ENCODE data around the gene TEAD2.
"Not testable (repeated sequence)": the region's sequence is repeated elsewhere in the genome, so short reads cannot be mapped to it uniquely, and the experiment has no call there.

The TEAD2 gene

DNA sequence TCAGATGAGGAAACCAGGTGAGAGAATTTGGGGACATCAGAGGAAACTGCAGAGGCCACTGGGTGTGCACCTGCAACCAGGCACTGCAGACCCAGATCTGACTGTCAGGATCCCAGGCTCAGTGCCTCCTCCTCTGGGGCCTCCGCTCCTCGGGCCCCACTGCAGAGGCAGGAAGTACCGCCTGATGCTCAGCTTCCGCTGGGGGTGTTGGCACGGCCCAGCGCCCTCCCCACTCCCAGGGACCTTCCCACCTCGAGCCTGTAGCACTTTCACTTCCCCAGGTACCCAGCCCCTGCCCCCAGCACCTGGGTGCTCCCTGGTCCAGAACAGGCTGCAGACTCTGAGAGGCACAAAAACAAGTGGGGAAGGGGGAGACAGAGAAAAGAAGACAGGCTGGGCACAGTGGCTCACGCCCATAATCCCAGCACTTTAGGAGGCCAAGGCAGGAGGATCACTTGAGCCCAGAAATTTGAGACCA is 28.4 kb downstream of the TEAD2 start:
- DNase-seq (ENCODE audit: low read depth in 2 of 2, low spot score in 1 of 2), result peak in 1 of 2 donors; percentile 52

DNA sequence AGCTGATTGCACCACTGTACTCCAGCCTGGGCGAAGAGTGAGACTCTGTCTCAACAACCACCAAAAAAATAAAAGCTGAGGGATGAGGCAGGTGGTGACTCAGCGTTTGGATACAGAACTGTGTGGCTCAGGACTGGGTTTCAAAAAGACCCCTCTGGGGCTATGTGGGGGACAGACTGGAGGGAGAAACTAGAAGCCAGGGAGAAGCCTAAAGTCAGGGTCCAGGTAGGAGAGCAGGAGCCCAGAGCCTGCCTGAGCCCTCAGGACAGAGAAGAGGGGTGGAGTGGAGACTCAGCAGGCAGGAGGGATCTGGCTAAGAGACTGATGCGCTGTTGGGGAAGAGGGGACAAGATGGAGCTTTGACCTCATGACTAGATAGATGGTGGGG is 28.8 kb downstream of the TEAD2 start:
- DNase-seq (ENCODE audit: low read depth in 2 of 2, low spot score in 1 of 2), result no peak

DNA sequence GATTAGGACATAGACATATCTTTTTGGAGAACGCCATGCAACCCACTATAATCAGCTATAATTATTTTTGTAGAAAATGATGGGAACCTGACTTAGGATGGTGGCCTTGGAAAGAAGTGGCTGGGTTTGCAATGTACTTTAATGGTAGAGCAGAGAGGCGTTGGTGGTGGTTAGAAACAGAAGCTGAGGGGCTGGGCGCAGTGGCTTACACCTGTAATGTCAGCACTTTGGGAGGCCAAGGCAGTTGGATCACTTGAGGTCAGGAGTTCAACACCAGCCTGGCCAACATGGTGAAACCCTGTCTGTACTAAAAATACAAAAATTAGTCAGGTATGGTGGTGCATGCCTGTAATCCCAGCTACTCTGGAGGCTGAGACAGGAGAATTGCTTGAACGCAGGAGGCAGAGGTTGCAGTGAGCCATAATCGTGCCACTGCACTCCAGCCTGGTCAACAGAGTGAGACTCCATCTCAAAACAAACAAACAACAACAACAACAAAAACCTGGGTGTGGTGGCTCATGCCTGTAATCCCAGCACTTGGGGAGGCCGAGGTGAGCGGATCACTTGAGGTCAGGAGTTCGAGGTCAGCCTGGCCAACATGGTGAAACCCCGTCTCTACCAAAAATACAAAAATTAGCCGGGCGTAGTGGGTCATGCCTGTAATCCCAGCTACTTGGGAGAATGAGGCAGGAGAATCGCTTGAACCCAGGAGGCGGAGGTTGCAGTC is 29.4 kb downstream of the TEAD2 start:
- not testable (repeated sequence) for DNase-seq (ENCODE audit: low read depth in 2 of 2, low spot score in 1 of 2)

DNA sequence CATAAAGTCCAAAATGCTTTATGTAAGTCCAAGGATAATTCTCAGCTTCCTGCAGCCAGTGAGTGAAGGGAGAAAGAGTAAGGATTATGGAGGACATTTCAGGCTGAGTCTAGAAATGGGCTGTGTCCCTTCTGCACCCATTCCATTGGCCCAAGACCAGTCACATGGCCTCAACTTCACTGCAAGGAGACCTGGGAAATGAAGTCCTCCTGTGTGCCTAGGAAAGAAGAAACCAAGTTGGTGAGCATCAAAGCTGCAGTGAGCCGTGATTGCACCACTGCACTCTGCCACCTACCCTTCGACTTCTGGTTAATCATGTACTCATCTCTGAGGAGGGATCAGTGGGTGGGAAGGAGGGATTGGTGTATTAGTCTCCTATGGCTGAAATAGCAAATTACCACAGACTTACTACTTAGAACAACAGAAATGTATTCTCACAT is 30.6 kb downstream of the TEAD2 start:
- peak in 1 of 2 donors; percentile 18 for DNase-seq (ENCODE audit: low read depth in 2 of 2, low spot score in 1 of 2)

DNA sequence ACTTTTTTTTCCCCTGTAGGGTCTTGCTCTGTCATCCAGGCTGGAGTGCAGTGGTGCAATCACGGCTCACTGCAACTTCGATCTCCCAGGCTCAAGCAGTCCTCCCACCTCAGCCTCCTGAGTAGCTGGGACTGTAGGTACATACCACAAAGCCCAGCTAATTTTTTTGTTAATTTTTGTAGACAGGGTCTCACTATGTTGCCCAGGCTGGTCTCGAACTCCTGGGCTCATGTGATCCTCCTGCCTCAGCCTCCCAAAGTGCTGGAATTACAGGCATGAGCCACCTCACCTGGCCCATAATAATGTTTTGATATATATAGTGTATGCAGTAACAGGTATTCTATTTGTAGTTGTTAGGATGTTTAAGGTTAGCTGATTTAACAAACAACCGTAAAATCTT is 31.0 kb downstream of the TEAD2 start:
- not testable (repeated sequence) for DNase-seq (ENCODE audit: low read depth in 2 of 2, low spot score in 1 of 2)

DNA sequence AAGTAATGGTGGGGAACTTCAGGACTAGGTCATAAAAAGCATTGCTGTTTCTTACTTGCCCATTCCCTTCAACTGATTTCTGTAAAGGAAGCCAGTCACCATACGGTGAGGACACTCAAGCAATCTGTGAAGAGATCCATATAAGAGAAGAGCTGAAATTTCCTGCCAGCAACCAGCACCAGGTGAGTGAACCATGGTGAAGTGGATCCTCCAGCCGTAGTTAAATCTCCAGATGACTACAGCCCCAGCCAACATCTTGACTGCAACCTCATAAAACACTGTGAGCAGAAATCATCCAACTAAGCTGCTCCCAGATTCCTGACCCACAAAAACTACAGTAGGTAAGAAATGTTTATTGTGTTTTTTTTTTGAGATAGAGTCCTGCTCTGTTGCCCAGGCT is 33.5 kb downstream of the TEAD2 start:
- DNase-seq (ENCODE audit: low read depth in 2 of 2, low spot score in 1 of 2), result no peak

DNA sequence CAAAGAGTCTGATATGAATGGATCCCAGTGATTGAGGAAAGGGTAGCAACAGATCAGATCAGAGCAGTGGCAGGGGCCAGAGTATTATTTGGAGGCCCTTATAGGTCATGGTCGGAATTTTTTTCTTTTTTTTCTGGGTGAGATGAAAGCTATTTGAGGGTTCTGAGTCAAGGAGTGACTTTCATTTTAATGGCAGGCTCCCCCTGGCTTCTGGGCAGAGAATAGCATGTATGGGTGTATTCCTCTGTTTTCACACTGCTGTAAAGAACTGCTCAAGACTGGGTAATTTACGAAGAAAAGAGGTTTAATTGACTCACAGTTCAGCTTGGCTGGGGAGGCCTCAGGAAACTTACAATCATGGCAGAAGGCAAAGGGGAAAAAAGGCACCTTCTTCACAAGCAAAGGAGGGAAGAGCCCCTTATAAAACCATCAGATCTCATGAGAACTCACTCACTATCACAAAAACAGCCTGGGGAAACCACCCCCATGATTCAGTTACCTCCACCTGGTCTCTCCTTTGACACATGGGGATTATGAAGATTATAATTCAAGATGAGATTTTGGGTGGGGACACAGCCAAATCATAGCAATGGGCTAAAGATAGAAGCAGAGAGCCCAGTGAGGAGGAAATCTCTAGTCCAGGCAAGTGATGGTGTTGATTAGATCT is 34.2 kb downstream of the TEAD2 start:
- peak in 1 of 2 donors; percentile 13 for DNase-seq (ENCODE audit: low read depth in 2 of 2, low spot score in 1 of 2)

DNA sequence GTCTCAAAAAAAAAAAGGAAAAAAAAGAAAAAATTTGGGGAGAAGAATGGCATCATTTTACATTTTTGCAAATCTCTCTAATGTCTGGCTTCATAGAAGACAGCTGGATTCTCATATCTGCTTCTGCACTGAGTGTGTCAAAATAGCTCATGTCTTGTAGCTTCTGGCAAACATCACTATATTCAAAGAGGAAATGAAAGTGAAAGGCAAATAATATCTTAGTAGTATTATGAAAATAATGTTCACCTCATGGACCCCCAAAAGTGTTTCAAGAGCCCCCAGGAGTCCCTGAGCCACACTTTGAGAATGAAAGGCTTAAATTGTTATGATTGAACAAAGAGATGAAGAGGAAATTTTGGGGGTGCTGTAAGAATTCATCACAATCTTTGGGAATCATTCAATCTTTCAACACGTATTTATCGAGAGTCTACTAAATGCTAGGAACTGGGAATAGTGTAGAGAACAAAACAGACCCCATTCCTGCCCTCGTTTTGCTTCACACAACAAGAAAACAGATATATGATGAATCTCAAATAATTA is 36.0 kb downstream of the TEAD2 start:
- DNase-seq (ENCODE audit: low read depth in 2 of 2, low spot score in 1 of 2), result no peak

DNA sequence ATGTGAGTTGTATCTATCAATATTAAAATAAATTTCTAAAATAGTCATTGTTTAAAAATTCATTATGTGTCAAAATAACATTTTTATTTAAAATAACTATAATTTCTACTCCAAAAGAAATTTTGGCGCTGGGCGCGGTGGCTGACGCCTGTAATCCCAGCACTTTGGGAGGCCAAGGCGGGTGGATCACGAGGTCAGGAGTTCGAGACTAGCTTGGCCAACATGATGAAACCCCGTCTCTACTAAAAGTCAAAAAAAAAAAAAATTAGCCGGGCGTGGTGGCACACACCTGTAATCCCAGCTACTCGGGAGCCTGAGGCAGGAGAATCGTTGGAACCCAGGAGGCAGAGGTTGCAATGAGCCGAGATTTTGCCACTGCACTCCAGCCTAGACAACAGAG is 36.5 kb downstream of the TEAD2 start:
- not testable (repeated sequence) for DNase-seq (ENCODE audit: low read depth in 2 of 2, low spot score in 1 of 2)

DNA sequence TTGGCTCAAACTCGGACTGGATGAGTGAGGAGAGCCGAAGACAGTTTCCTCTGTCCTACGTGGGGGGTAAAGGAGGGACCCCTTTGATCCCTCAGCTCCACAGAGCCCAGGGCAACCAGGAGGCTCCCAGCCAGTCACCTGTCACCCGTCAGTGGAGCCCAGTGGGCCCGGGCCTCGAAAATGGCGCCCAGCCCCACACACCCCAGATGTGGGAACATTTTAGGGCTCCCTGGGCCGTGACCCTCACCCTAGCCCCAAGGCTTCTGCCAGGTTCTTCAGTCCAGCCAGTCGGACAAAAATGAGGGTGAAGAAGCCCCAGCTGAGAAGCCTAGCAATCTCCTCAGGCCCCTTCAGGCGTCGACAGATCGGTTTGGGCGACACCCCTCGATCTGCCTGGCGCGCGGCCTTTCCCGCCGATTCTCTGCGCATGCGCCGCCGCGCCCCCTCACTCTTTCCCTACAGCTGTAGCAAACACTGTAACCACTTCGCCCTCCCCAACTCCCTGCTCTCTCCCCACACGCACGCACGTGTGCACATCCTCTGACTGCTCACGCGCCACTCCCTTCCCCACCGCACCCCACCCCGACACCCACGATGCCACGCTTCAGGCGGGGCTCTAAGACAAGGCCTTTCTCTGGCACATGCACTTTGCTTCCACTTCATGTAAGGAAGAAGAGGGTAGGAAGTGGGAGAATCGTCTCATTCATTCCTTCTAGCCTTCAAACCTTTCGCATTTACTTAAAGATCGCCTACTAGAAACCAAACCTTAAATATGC is 37.2 kb downstream of the TEAD2 start, which contains the start of gene SLC6A16:
TSS of gene SLC6A16 (minus strand) at position 391 of the 776 bp plus-strand sequence. CDS start 13,844 bp downstream, outside the sequence.
- DNase-seq (ENCODE audit: low read depth in 2 of 2, low spot score in 1 of 2), result no peak

DNA sequence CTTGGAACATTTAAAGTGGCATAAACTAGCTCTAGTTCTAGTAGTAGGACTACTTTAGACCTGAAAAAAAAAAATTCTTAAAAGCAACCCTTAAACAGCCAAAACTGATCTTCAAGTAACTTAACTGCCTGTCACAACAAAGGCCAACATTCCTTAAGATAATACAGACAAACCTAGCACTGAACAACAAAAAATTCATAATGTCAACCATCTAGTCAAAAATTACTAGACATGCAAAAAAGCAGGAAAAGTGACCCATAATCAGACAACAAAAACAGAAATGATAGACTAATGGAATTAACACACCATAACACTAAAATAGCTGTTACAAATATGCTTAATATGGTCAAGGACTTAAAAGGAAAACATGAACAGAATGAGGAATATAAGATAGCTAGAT is 43.9 kb downstream of the TEAD2 start:
- no peak for DNase-seq (ENCODE audit: low read depth in 2 of 2, low spot score in 1 of 2)

DNA sequence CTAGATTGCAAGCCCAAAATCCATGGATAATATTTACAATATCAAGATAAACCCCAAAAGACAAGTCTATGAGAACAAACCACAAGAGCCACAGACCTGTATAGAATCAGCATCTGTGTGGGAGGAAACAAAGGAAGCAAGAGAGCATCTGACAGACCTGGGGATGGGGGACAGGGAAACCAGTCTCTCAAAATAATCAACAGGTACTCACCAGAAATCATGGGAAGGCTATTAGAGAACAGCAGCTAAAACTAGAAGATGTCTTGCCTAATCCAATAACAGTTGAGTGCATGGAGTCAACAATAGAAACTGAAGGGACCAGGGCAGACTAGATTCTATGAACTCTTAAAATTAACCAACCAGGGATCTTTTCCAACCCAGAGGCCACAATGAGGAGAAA is 45.9 kb downstream of the TEAD2 start:
- DNase-seq (ENCODE audit: low read depth in 2 of 2, low spot score in 1 of 2), result no peak

DNA sequence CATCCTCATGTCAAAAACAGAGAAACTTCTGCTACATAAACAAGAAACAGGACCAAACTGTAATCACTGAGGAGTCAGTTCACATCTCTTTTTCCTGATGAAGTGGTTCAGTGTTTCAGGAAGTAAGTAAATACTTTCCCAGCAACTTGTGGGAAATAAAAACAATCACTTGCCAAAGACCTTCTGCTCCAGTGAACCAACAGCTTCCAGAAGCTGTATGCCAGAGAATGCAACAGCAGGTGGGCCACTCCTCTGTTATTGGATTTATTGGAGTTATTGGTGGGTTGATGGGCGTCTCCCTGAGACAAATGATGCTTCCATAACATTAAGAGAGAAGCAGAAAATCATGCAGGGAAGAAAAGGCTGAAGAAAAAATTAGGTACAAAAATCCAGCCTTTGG is 47.1 kb downstream of the TEAD2 start:
- DNase-seq (ENCODE audit: low read depth in 2 of 2, low spot score in 1 of 2), result no peak

DNA sequence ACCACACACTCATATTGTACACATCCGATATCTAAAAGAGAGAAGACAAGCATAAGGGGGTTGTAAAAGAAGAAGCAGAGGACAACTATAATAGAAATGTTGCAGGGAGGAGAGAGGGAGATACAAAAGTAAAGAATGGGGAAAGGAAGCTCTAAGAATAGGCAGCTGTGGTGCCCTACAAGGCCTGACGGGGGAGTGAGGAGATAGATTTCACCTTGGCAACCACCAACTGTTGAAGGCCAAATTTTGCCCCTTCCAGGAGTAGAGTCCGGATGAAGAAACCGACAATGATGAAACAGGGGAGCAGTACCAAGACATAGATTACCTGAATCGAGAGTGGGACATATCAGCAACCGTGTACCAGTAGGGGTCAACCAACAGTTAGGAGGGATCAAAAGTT is 53.1 kb downstream of the TEAD2 start:
- DNase-seq (ENCODE audit: low read depth in 2 of 2, low spot score in 1 of 2), result no peak

DNA sequence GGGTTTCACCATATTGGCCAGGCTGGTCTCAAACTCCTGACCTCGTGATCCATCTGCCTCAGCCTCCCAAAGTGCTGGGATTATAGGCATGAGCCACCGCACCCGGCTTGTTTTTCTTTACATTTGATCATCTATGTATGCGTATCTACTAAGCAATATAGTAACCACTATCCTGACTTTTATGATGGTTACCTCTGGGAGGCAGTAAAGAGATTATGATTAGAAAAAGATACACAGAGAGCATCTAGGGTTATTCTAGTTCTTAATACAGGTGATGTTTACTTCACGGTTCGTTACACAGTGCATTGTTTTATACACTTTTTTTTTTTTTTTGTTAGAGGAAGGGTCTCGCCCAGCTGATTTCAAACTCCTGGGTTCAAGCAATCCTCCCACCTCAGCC is 55.5 kb downstream of the TEAD2 start:
- not testable (repeated sequence) for DNase-seq (ENCODE audit: low read depth in 2 of 2, low spot score in 1 of 2)

DNA sequence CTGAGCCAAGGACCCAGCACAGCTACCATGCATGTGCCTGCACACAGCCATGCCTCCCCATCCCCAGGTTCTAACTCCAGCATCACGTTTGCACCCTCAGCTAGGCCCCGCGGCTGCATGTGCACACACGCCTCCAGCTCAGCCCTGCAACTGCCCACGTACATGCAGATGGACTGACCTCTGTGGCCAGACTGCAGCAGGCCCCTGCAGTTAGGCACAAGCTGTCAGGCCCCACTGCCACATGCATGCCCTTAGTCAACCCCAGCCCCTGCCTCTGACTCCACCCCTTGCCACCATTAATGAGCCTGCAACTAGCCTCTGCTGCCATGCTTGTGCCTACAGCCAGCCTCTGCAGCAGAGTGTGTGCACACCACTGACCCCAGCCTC is 60.4 kb downstream of the TEAD2 start:
- no peak for DNase-seq (ENCODE audit: low read depth in 2 of 2, low spot score in 1 of 2)

DNA sequence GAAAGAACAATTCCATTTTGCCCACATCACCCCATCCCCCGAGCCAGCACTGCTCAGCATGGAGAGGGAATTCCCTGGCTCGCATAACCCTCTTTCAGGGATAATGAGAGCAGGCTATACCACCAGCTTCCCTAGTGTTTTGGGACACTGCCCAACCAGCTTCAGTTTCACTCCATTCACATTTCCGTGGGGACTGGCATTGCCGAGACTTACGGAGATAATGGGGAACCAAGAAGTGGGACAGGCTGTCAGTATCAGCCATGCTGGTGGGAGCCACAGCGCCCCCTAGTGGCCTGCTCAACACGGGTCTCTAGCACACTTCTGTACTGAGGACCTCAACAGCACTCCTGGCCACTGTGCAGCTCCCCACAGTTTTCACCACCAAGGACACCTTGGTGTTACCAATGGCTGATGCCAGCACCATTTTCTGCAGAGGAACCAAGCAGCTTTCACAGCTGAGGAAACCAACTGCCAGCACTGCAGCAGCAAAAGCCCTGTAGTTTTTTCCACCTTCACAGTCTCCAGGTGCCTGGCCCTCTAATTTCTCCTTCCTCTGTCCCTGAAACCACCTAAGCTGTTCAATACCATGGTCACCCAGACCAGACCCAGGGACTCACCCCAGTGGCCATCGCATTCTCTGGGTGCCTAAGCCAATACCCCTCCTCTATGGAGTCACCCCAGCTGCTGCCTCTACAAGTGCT is 60.9 kb downstream of the TEAD2 start:
- DNase-seq (ENCODE audit: low read depth in 2 of 2, low spot score in 1 of 2), result peak; percentile 62 to 66

DNA sequence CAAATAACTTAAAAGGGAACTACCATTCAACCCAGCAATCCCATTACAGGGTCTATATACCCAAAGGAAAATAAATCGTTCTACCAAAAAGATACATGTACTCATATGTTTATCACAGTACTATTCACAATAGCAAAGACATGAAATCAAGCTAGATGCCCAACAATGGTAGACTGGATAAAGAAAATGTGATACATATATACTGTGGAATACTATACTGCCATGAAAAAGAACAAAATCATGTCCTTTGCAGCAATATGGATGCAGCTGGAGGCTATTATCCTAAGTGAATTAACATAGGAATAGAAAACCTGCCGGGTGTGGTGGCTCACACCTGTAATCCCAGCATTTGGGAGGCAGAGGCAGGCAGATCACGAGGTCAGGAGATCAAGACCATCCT is 63.6 kb downstream of the TEAD2 start:
- DNase-seq (ENCODE audit: low read depth in 2 of 2, low spot score in 1 of 2), result not testable (repeated sequence)

DNA sequence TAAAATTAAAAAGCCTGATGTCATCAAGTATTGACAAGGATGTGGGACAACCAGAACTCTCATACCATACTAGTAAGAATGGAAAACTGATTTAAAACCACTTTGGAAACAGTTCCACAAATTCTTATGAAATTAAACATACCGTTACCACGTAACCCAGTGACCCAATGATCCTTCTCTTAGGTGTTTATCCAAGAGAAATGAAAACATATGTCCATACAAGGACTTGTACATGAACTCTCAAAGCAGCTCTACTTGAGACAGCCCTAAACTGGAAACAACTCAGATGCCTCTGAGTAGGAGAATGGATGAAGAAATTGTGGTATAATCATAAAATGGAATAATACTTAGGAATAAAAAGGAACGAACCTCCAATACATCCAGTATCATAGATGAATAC is 64.8 kb downstream of the TEAD2 start:
- DNase-seq (ENCODE audit: low read depth in 2 of 2, low spot score in 1 of 2), result no peak

DNA sequence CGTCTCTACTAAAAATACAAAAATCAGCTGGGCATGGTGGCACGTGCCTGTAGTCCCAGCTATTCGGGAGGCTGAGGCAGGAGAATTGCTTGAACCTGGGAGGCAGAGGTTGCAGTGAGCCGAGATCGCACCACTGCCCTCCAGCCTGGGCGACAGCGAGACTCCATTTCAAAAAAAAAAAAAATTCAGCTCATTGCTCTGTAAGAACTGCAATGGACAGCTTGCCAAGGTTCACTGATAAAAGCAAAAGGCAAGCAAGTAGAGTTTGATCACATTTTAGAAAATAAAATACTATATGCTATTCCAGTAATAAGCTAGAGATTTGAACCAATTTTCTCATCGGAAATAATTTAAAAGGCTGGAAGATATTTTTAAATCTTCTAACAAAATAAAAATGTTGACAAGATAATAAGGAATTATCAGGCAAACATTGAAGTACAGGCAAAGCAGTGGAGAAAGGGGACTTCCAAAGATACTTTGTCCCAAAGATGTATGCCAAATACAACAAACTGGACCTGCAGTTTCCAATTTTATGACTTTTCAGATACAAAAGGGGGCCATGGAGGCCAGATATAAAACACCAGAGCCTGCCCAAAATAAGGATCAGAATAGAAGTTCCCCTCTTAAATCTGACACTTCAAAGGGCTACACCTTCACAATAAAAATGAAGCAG is 66.9 kb downstream of the TEAD2 start:
- no peak for DNase-seq (ENCODE audit: low read depth in 2 of 2, low spot score in 1 of 2)

Data from stimulated activated CD8-positive, alpha-beta memory T cell treated with anti-CD3 and anti-CD28 coated beads, Interleukin-4, amount 100 ng/mL, for 1 hour (primary cell).